ENCODE measurements around the gene TP73. TPM values are rescaled to one million over a fixed set of nuclear protein-coding genes. Genes with fewer than 3 reads are reported as not detected.

The TP73 gene
- total RNA-seq, 1 donor from 2014 or later: not detected

GRCh38 chr1:3707939-3708328 lies 55.6 kb downstream of the TP73 start:
- TF ChIP-seq, protein P1, sequence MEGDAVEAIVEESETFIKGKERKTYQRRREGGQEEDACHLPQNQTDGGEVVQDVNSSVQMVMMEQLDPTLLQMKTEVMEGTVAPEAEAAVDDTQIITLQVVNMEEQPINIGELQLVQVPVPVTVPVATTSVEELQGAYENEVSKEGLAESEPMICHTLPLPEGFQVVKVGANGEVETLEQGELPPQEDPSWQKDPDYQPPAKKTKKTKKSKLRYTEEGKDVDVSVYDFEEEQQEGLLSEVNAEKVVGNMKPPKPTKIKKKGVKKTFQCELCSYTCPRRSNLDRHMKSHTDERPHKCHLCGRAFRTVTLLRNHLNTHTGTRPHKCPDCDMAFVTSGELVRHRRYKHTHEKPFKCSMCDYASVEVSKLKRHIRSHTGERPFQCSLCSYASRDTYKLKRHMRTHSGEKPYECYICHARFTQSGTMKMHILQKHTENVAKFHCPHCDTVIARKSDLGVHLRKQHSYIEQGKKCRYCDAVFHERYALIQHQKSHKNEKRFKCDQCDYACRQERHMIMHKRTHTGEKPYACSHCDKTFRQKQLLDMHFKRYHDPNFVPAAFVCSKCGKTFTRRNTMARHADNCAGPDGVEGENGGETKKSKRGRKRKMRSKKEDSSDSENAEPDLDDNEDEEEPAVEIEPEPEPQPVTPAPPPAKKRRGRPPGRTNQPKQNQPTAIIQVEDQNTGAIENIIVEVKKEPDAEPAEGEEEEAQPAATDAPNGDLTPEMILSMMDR (IDR thresholded peaks at IDR 0.05; ENCODE audit: unreplicated experiment): no peak

DNA sequence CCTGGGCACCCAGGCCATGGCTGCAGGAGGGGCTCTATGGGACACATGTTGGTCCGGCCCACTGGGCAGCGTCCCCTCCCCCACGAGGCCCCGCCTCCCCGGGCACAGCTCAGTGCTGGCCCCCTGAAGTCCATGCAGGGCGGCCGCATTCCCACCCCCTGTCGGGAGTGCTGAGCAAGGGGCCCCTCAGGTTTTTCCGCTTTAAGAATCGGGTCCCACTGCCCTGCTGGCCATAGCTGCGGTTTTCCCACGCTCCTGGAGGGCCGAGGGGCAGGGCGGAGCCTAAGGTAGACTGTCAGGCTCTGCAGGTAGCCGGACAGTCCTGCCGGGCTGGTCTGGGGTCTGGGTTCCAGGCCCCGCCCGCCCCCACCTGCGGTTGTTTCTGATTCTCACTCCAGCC lies 56.5 kb downstream of the TP73 start:
- no peaks in the 10 kb centered on the region for H3K36me3 Mint-ChIP-seq (ENCODE audit: low read depth, unreplicated experiment)
- H3K27me3 Mint-ChIP-seq (ENCODE audit: unreplicated experiment): peaks cover 13% of the 10 kb centered on the region
- DNase-seq (ENCODE audit: low spot score): no peak
- no peak overlapping the region for H3K27ac Mint-ChIP-seq (ENCODE audit: unreplicated experiment)
- H3K4me3 Mint-ChIP-seq (ENCODE audit: unreplicated experiment): no peak overlapping the region
- TF ChIP-seq, protein P1 (IDR thresholded peaks at IDR 0.05; ENCODE audit: unreplicated experiment): no peak
- peaks cover 8% of the 10 kb centered on the region for H3K4me1 Mint-ChIP-seq (ENCODE audit: unreplicated experiment)
- no peaks in the 10 kb centered on the region for H3K9me3 Mint-ChIP-seq (ENCODE audit: unreplicated experiment)

More at GRCh38 chr1:3707939-3708328, 55.6 kb downstream of the TP73 start:
- H3K27me3 Mint-ChIP-seq (ENCODE audit: unreplicated experiment): peaks cover 13% of the 10 kb centered on the region
- H3K4me1 Mint-ChIP-seq (ENCODE audit: unreplicated experiment): peaks cover 11% of the 10 kb centered on the region
- no peaks in the 10 kb centered on the region for H3K9me3 Mint-ChIP-seq (ENCODE audit: unreplicated experiment)
- no peaks in the 10 kb centered on the region for H3K36me3 Mint-ChIP-seq (ENCODE audit: low read depth, unreplicated experiment)
- no peak for DNase-seq (ENCODE audit: low spot score)
- no peak overlapping the region for H3K27ac Mint-ChIP-seq (ENCODE audit: unreplicated experiment)
- no peak overlapping the region for H3K4me3 Mint-ChIP-seq (ENCODE audit: unreplicated experiment)

GRCh38 chr1:3710251-3710650 lies 57.9 kb downstream of the TP73 start:
- H3K4me1 Mint-ChIP-seq (ENCODE audit: unreplicated experiment): peaks cover 4% of the 10 kb centered on the region
- H3K36me3 Mint-ChIP-seq (ENCODE audit: low read depth, unreplicated experiment): no peaks in the 10 kb centered on the region
- peaks cover 13% of the 10 kb centered on the region for H3K27me3 Mint-ChIP-seq (ENCODE audit: unreplicated experiment)
- TF ChIP-seq, protein P1 (IDR thresholded peaks at IDR 0.05; ENCODE audit: unreplicated experiment): no peak
- H3K9me3 Mint-ChIP-seq (ENCODE audit: unreplicated experiment): no peaks in the 10 kb centered on the region
- H3K4me3 Mint-ChIP-seq (ENCODE audit: unreplicated experiment): no peak overlapping the region
- DNase-seq (ENCODE audit: low spot score): no peak
- no peak overlapping the region for H3K27ac Mint-ChIP-seq (ENCODE audit: unreplicated experiment)

GRCh38 chr1:3711381-3711779 lies 59.1 kb downstream of the TP73 start:
- peaks cover 4% of the 10 kb centered on the region for H3K4me1 Mint-ChIP-seq (ENCODE audit: unreplicated experiment)
- no peaks in the 10 kb centered on the region for H3K36me3 Mint-ChIP-seq (ENCODE audit: low read depth, unreplicated experiment)
- no peak for DNase-seq (ENCODE audit: low spot score)
- TF ChIP-seq, protein P1 (IDR thresholded peaks at IDR 0.05; ENCODE audit: unreplicated experiment): no peak
- peaks cover 12% of the 10 kb centered on the region for H3K27me3 Mint-ChIP-seq (ENCODE audit: unreplicated experiment)
- H3K27ac Mint-ChIP-seq (ENCODE audit: unreplicated experiment): no peak overlapping the region
- H3K9me3 Mint-ChIP-seq (ENCODE audit: unreplicated experiment): no peaks in the 10 kb centered on the region
- H3K4me3 Mint-ChIP-seq (ENCODE audit: unreplicated experiment): no peak overlapping the region

GRCh38 chr1:3711780-3712451 lies 59.6 kb downstream of the TP73 start:
- TF ChIP-seq, protein P1 (IDR thresholded peaks at IDR 0.05; ENCODE audit: unreplicated experiment): no peak
- H3K9me3 Mint-ChIP-seq (ENCODE audit: unreplicated experiment): no peaks in the 10 kb centered on the region
- H3K4me3 Mint-ChIP-seq (ENCODE audit: unreplicated experiment): no peak overlapping the region
- peaks cover 4% of the 10 kb centered on the region for H3K4me1 Mint-ChIP-seq (ENCODE audit: unreplicated experiment)
- H3K27ac Mint-ChIP-seq (ENCODE audit: unreplicated experiment): no peak overlapping the region
- no peak for DNase-seq (ENCODE audit: low spot score)
- no peaks in the 10 kb centered on the region for H3K36me3 Mint-ChIP-seq (ENCODE audit: low read depth, unreplicated experiment)
- peaks cover 13% of the 10 kb centered on the region for H3K27me3 Mint-ChIP-seq (ENCODE audit: unreplicated experiment)

All from endothelial cell (in vitro differentiated cells).